ENCODE measurements around the gene OPA3. TPM values are rescaled to one million over a fixed set of nuclear protein-coding genes. Genes with fewer than 3 reads are reported as not detected.
A peak's percentile ranks its signal among the peaks of the same experiment; 100 is the strongest.

The OPA3 gene
- total RNA-seq, 1 donor from 2014 or later, result 3.7 TPM

GRCh38 chr19:45485305-45486077 is 99.1 kb downstream of the OPA3 start:
- H3K36me3 ChIP-seq, result no peaks in the 10 kb centered on the region
- TF ChIP-seq EZH2phosphoT487 (IDR thresholded peaks at IDR 0.05) (no peak), CTCF (IDR thresholded peaks at IDR 0.05) (peak; percentile 63), EZH2 (IDR thresholded peaks at IDR 0.05) (no peak)
- peak overlapping the region; percentile 93 for H2AFZ ChIP-seq (replicated peaks)
- DNase-seq (ENCODE audit: low spot score), result peak; percentile 99
- H3K4me3 ChIP-seq, result peak overlapping the region; percentile 66
- Mint-ChIP-seq H3K4me3 (peak overlapping the region; percentile 93), H3K27ac (peak overlapping the region; percentile 98), H3K9me3 (no peaks in the 10 kb centered on the region), H3K27me3 (ENCODE audit: insufficient read depth, low read depth) (peaks cover 10% of the 10 kb centered on the region), H3K36me3 (no peaks in the 10 kb centered on the region), H3K4me1 (peaks cover 7% of the 10 kb centered on the region)
- no peaks in the 10 kb centered on the region for H3K27me3 ChIP-seq
- peak overlapping the region; percentile 85 for H3K4me2 ChIP-seq
- H3K9me3 ChIP-seq (ENCODE audit: low read depth), result no peaks in the 10 kb centered on the region
- H3K9ac ChIP-seq, result no peak overlapping the region
- no peak overlapping the region for H3K27ac ChIP-seq
- peaks cover 7% of the 10 kb centered on the region for H3F3A ChIP-seq (ENCODE audit: low read depth)
- H3K4me1 ChIP-seq, result no peaks in the 10 kb centered on the region
- H3K79me2 ChIP-seq (ENCODE audit: low read depth), result no peaks in the 10 kb centered on the region
- H4K20me1 ChIP-seq (ENCODE audit: low read depth), result no peaks in the 10 kb centered on the region

- Histone ChIP-seq H3F3A (ENCODE audit: low read depth) (peaks cover 11% of the 10 kb centered on the region), H3K79me2 (ENCODE audit: low read depth) (no peaks in the 10 kb centered on the region), H3K36me3 (no peaks in the 10 kb centered on the region), H3K4me1 (no peaks in the 10 kb centered on the region), H3K9me3 (ENCODE audit: low read depth) (no peaks in the 10 kb centered on the region), H4K20me1 (ENCODE audit: low read depth) (no peaks in the 10 kb centered on the region), H3K4me3 (no peak overlapping the region), H3K27me3 (no peaks in the 10 kb centered on the region), H3K4me2 (no peak overlapping the region), H2AFZ (replicated peaks) (no peak overlapping the region), H3K9ac (no peak overlapping the region), H3K27ac (no peak overlapping the region)
- Mint-ChIP-seq H3K36me3 (no peaks in the 10 kb centered on the region), H3K4me3 (peak overlapping the region; percentile 93), H3K9me3 (peaks cover 2% of the 10 kb centered on the region), H3K4me1 (peaks cover 7% of the 10 kb centered on the region), H3K27ac (peak overlapping the region; percentile 22), H3K27me3 (ENCODE audit: insufficient read depth, low read depth) (peaks cover 14% of the 10 kb centered on the region)
- DNase-seq (ENCODE audit: low spot score), result peak; percentile 0
- no peak for TF ChIP-seq CTCF (IDR thresholded peaks at IDR 0.05)
- TF ChIP-seq EZH2phosphoT487 (IDR thresholded peaks at IDR 0.05), result no peak
- no peak for TF ChIP-seq EZH2 (IDR thresholded peaks at IDR 0.05)
These were observed 100.2 kb downstream of the OPA3 start for GRCh38 chr19:45484273-45484945.

GRCh38 chr19:45483033-45483432 is 101.6 kb downstream of the OPA3 start:
- no peak overlapping the region for H3K27ac Mint-ChIP-seq
- Histone ChIP-seq H2AFZ (replicated peaks) (no peak overlapping the region), H3K36me3 (no peaks in the 10 kb centered on the region), H3K79me2 (ENCODE audit: low read depth) (no peaks in the 10 kb centered on the region), H3K4me1 (no peaks in the 10 kb centered on the region), H3K27me3 (no peaks in the 10 kb centered on the region), H3K27ac (no peak overlapping the region), H3K4me2 (no peak overlapping the region), H3K4me3 (no peak overlapping the region), H4K20me1 (ENCODE audit: low read depth) (no peaks in the 10 kb centered on the region), H3K9me3 (ENCODE audit: low read depth) (no peaks in the 10 kb centered on the region), H3K9ac (no peak overlapping the region), H3F3A (ENCODE audit: low read depth) (peaks cover 23% of the 10 kb centered on the region)
- peaks cover 8% of the 10 kb centered on the region for H3K4me1 Mint-ChIP-seq
- H3K9me3 Mint-ChIP-seq, result peaks cover 2% of the 10 kb centered on the region
- H3K27me3 Mint-ChIP-seq (ENCODE audit: insufficient read depth, low read depth), result peaks cover 14% of the 10 kb centered on the region
- no peak for DNase-seq (ENCODE audit: low spot score)
- H3K4me3 Mint-ChIP-seq, result no peak overlapping the region
- no peaks in the 10 kb centered on the region for H3K36me3 Mint-ChIP-seq
- TF ChIP-seq CTCF (IDR thresholded peaks at IDR 0.05), result no peak
- no peak for TF ChIP-seq EZH2phosphoT487 (IDR thresholded peaks at IDR 0.05)
- no peak for TF ChIP-seq EZH2 (IDR thresholded peaks at IDR 0.05)
